HCT116 (cell line): ENCODE data around the gene PDE4D. TPM values are rescaled to one million over a fixed set of nuclear protein-coding genes. Genes with fewer than 3 reads are reported as not detected.

Source experiments
- ATAC-seq: fragments of 200-7000 bp; cut with Tn5 transposase; 2 replicates; pipeline ENCODE4 v1.9.1; 2020; ENCODE audit warnings: mild to moderate bottlenecking, moderate library complexity
- BruUV-seq: library from RNA; stranded (reverse); fragments of 400-500 nt; replicated peaks from 2 replicates; lab custom pipeline; 2021; lab: Mats Ljungman, UMichigan
- CTCF ChIA-PET: fragments of 300-600 bp; sonication (Branson Sonifier 250); formaldehyde crosslinking; loops from one replicate; lab custom pipeline; 2021; ENCODE audit warnings: antibody characterized with exemption; lab: Charles Lee
- POLR2A ChIA-PET: fragments of 300-600, 350-600 bp; sonication (Branson Sonifier 250); formaldehyde crosslinking; loops from one replicate; lab custom pipeline; 2021; ENCODE audit warnings: antibody characterized with exemption; lab: Charles Lee
- RAD21 ChIA-PET, 2 experiments: fragments of 300-600 bp; sonication (Branson Sonifier 250); formaldehyde crosslinking; loops; one replicate each; lab custom pipeline; 2023; ENCODE audit warnings: low total read pairs in 2 of 2; ENCODE audit not compliant: uncharacterized antibody in 2 of 2, unreplicated experiment in 2 of 2, low non-redundant PET in 1 of 2; lab: Charles Lee
- DNase-seq: peaks from one replicate; pipeline ENCODE4 v3.0.0-alpha.2; 2010; ENCODE audit warnings: low read depth, low spot score
- H2AFZ ChIP-seq: fragments of 200-600 bp; shearing (Covaris generic), sonication (generic); 2 replicates; pipeline ENCODE4 v1.6.1; 2017; ENCODE audit warnings: low read depth, mixed run types, mixed read lengths, antibody characterized with exemption, low read length; ENCODE audit not compliant: poor library complexity, severe bottlenecking
- H3K27ac ChIP-seq: 2 replicates; pipeline ENCODE4 v1.5.1; 2012; ENCODE audit warnings: low read depth, low read length
- H3K27me3 ChIP-seq: fragments of 200-600 bp; sonication (generic); 2 replicates; pipeline ENCODE4 v1.6.1; 2016; ENCODE audit warnings: mixed run types, low read length, mixed read lengths; ENCODE audit not compliant: insufficient read depth
- H3K36me3 ChIP-seq, 2 experiments: fragments of 200-500 bp in 1 of 2; fragments of 200-600 bp in 1 of 2; sonication (Bioruptor generic) in 1 of 2; sonication (generic) in 1 of 2; 2 replicates each; pipeline versions ENCODE4 v1.5.1 to v1.6.1; 2014 to 2016; ENCODE audit warnings: low read length in 2 of 2, inconsistent platforms in 1 of 2, mixed read lengths in 1 of 2, mixed run types in 1 of 2; ENCODE audit not compliant: insufficient read depth in 2 of 2, control insufficient read depth in 1 of 2
- H3K4me1 ChIP-seq, 2 experiments: fragments of 200-600 bp in 1 of 2; sonication (generic) in 1 of 2; 2 replicates each; pipeline versions ENCODE4 v1.5.1 to v1.6.1; 2012 to 2017; ENCODE audit warnings: low read length in 2 of 2, inconsistent platforms in 1 of 2, mild to moderate bottlenecking in 1 of 2, mixed read lengths in 1 of 2, mixed run types in 1 of 2, moderate library complexity in 1 of 2; ENCODE audit not compliant: insufficient read depth in 2 of 2, control insufficient read depth in 1 of 2
- H3K4me2 ChIP-seq: fragments of 200-600 bp; sonication (generic); 2 replicates; pipeline ENCODE4 v1.6.1; 2017; ENCODE audit warnings: mixed run types, low read length, mixed read lengths
- H3K4me3 ChIP-seq, 2 experiments: fragments of 200-600 bp in 1 of 2; sonication (generic) in 1 of 2; replicated peaks in 1 of 2; 2 replicates each; pipeline ENCODE4 v1.5.1; 2011 to 2016; ENCODE audit warnings: low read length in 2 of 2, control low read depth in 1 of 2, low read depth in 1 of 2, mild to moderate bottlenecking in 1 of 2, mixed read lengths in 1 of 2, mixed run types in 1 of 2
- H3K79me2 ChIP-seq: fragments of 200-600 bp; sonication (generic); 2 replicates; pipeline ENCODE4 v1.6.1; 2017; ENCODE audit warnings: mild to moderate bottlenecking, mixed run types, low read length, moderate library complexity, mixed read lengths; ENCODE audit not compliant: insufficient read depth
- H3K9ac ChIP-seq: fragments of 200-600 bp; sonication (generic); 2 replicates; pipeline ENCODE4 v1.6.1; 2016; ENCODE audit warnings: low read length, mixed read lengths
- H3K9me2 ChIP-seq: fragments of 200-600 bp; sonication (generic), shearing (Covaris generic); 2 replicates; pipeline ENCODE4 v1.6.1; 2017; ENCODE audit warnings: mixed run types, mild to moderate bottlenecking, moderate library complexity; ENCODE audit not compliant: insufficient read depth
- H3K9me3 ChIP-seq, 2 experiments: fragments of 200-500 bp in 1 of 2; fragments of 200-600 bp in 1 of 2; sonication (Bioruptor generic) in 1 of 2; sonication (generic) in 1 of 2; 2 replicates each; pipeline ENCODE4 v1.6.1; 2014 to 2017; ENCODE audit warnings: low read length in 2 of 2, mixed read lengths in 2 of 2, inconsistent platforms in 1 of 2, low read depth in 1 of 2, mild to moderate bottlenecking in 1 of 2, mixed run types in 1 of 2, moderate library complexity in 1 of 2; ENCODE audit not compliant: control insufficient read depth in 1 of 2, insufficient read depth in 1 of 2
- H4K20me1 ChIP-seq: fragments of 200-600 bp; sonication (generic), shearing (Covaris generic); 2 replicates; pipeline ENCODE4 v1.6.1; 2017; ENCODE audit warnings: mixed run types, mild to moderate bottlenecking, moderate library complexity; ENCODE audit not compliant: insufficient read depth
- CBX3 ChIP-seq: IDR thresholded peaks from 2 replicates; pipeline ENCODE4 v1.6.1; 2012; ENCODE audit warnings: low read depth
- CEBPB ChIP-seq: IDR thresholded peaks from 2 replicates; pipeline ENCODE4 v1.6.1; 2012; ENCODE audit warnings: low read depth
- CTCF ChIP-seq, 3 experiments: fragments of 200-600 bp in 1 of 3; sonication (generic) in 1 of 3; IDR thresholded peaks in 2 of 3; conservative IDR thresholded peaks in 1 of 3; 2 replicates each; pipeline ENCODE4 v1.5.1; 2012 to 2017; ENCODE audit warnings: low read depth in 2 of 3, low read length in 2 of 3, antibody characterized with exemption in 1 of 3, borderline replicate concordance in 1 of 3, control low read depth in 1 of 3, mild to moderate bottlenecking in 1 of 3, mixed read lengths in 1 of 3, mixed run types in 1 of 3, moderate library complexity in 1 of 3; ENCODE audit not compliant: insufficient read depth in 1 of 3
- JUND ChIP-seq: IDR thresholded peaks from 2 replicates; pipeline ENCODE4 v1.6.1; 2012
- MAX ChIP-seq: IDR thresholded peaks from 2 replicates; pipeline ENCODE4 v1.6.1; 2012
- POLR2A ChIP-seq: IDR thresholded peaks from 2 replicates; pipeline ENCODE4 v1.7.0; 2011; ENCODE audit warnings: borderline replicate concordance; ENCODE audit not compliant: insufficient read depth, insufficient read length; ENCODE audit errors: extremely low read depth
- RAD21 ChIP-seq: IDR thresholded peaks from 2 replicates; pipeline ENCODE4 v1.6.1; 2012; ENCODE audit warnings: low read depth, mild to moderate bottlenecking
- SIN3A ChIP-seq: IDR thresholded peaks from 2 replicates; pipeline ENCODE4 v1.6.1; 2012; ENCODE audit warnings: low read depth
- TCF7L2 ChIP-seq: IDR thresholded peaks from 2 replicates; pipeline ENCODE4 v1.7.0; 2011; ENCODE audit warnings: borderline replicate concordance, inconsistent platforms; ENCODE audit not compliant: insufficient read depth, insufficient read length; ENCODE audit errors: extremely low read depth
- ZBTB33 ChIP-seq: IDR thresholded peaks from 2 replicates; pipeline ENCODE4 v1.6.1; 2011; ENCODE audit warnings: mild to moderate bottlenecking, low read length, moderate library complexity; ENCODE audit not compliant: insufficient replicate concordance; ENCODE audit errors: extremely low read depth
- ZNF274 ChIP-seq: fragments of 200-500 bp; sonication (Bioruptor generic); IDR thresholded peaks from 2 replicates; pipeline ENCODE4 v1.6.1; 2014; ENCODE audit warnings: mild to moderate bottlenecking, low read depth, low read length, inconsistent platforms
- intact Hi-C: fragments of 100-400 bp; cut with micrococcal nuclease; formaldehyde crosslinking; loops from 2 replicates; pipeline ENCODE4 v1.10.0; 2022
- total RNA-seq: library from RNA; stranded (reverse); gene quantifications from one replicate; pipeline ENCODE4 v1.2.1, GENCODE V29; 2021; ENCODE audit not compliant: unreplicated experiment

The PDE4D gene
- total RNA-seq, 1 experiment from 2014 or later: 1.1 TPM

- H3K27ac ChIP-seq: no peak overlapping the region
- intact Hi-C loops: no loop called here
- BruUV-seq: no TSS peak
- no peaks in the 10 kb centered on the region for H3K9me3 ChIP-seq
- H3K4me3 ChIP-seq: no peak overlapping the region
- H2AFZ ChIP-seq: no peak overlapping the region
- no peak overlapping the region for H3K4me2 ChIP-seq
- ChIA-PET POLR2A (no interaction called here), CTCF (no interaction called here), RAD21 (no interaction called here)
- TF ChIP-seq MAX (no peak), ZNF274 (no peak), ZBTB33 (no peak), JUND (no peak), POLR2A (no peak), TCF7L2 (no peak), CBX3 (no peak), SIN3A (no peak), CTCF (IDR thresholded peaks at IDR 0.05 in 2 of 3, conservative IDR thresholded peaks at IDR 0.05 in 1 of 3; ENCODE audit: borderline replicate concordance in 1 of 3, insufficient read depth in 1 of 3, low read depth in 2 of 3, low read length in 2 of 3) (no peak), RAD21 (no peak), CEBPB (no peak)
- H3K4me1 ChIP-seq: no peaks in the 10 kb centered on the region
- H3K27me3 ChIP-seq: peaks cover 32% of the 10 kb centered on the region
- DNase-seq (no peak), ATAC-seq (no peak)
- no peak overlapping the region for H3K9ac ChIP-seq
- no peaks in the 10 kb centered on the region for H3K79me2 ChIP-seq
- no peaks in the 10 kb centered on the region for H3K9me2 ChIP-seq
- no peaks in the 10 kb centered on the region for H4K20me1 ChIP-seq
- no peaks in the 10 kb centered on the region for H3K36me3 ChIP-seq
Observed at GRCh38 chr5:59768152-59769040, 125.1 kb downstream of the PDE4D start.
